Endothelial cell of umbilical vein (primary cell): Measurements from ENCODE around the gene GPR137C. TPM values are rescaled to one million over a fixed set of nuclear protein-coding genes. Genes with fewer than 3 reads are reported as not detected.

Source experiments
- BruUV-seq: library from RNA; stranded (reverse); fragments of 400-500 nt; replicated peaks from 2 replicates; lab custom pipeline; 2021; lab: Mats Ljungman, UMichigan
- CTCF ChIA-PET: fragments of 300-600, 350-600 bp; sonication (Branson Sonifier 250); formaldehyde crosslinking; loops from one replicate; lab custom pipeline; 2021; ENCODE audit warnings: antibody characterized with exemption, inconsistent platforms; lab: Charles Lee
- POLR2A ChIA-PET: fragments of 300-600, 350-600 bp; sonication (Branson Sonifier 250); formaldehyde crosslinking; loops from one replicate; lab custom pipeline; 2021; ENCODE audit warnings: antibody characterized with exemption, inconsistent platforms; lab: Charles Lee
- DNase-seq: peaks from one replicate; pipeline ENCODE4 v3.0.0-alpha.2; 2011; ENCODE audit warnings: low read depth, low spot score
- FAIRE-seq: peaks from 2 replicates; lab custom pipeline; 2011; peaks lifted over from hg19 to GRCh38; lab: Jason Lieb, UNC
- H2AFZ ChIP-seq: 2 replicates; pipeline ENCODE4 v1.6.0; 2012; ENCODE audit warnings: low read depth, low read length, control low read depth, inconsistent platforms
- H3K27ac ChIP-seq: 2 replicates; pipeline ENCODE4 v1.5.1; 2011; ENCODE audit warnings: low read depth, mild to moderate bottlenecking, control low read depth, low read length, moderate library complexity; ENCODE audit not compliant: insufficient read depth
- H3K27me3 ChIP-seq, 2 experiments: 2 replicates each; pipeline versions ENCODE4 v1.6.0 to v1.6.1; 2011; ENCODE audit warnings: low read length in 2 of 2, mixed read lengths in 1 of 2; ENCODE audit not compliant: control insufficient read depth in 2 of 2, insufficient read depth in 2 of 2
- H3K36me3 ChIP-seq, 2 experiments: 2 replicates in 1 of 2; 3 replicates in 1 of 2; pipeline ENCODE4 v1.5.1; 2011; ENCODE audit warnings: low read length in 2 of 2, mild to moderate bottlenecking in 1 of 2, moderate library complexity in 1 of 2; ENCODE audit not compliant: control insufficient read depth in 2 of 2, insufficient read depth in 2 of 2; ENCODE audit errors: extremely low read depth in 1 of 2
- H3K4me1 ChIP-seq: 3 replicates; pipeline ENCODE4 v1.5.1; 2011; ENCODE audit warnings: mild to moderate bottlenecking, low read length; ENCODE audit not compliant: control insufficient read depth, insufficient read depth; ENCODE audit errors: extremely low read depth
- H3K4me2 ChIP-seq: 2 replicates; pipeline ENCODE4 v1.6.1; 2011; ENCODE audit warnings: low read length, control low read depth, mixed read lengths; ENCODE audit not compliant: insufficient read depth
- H3K4me3 ChIP-seq, 3 experiments: fragments of 200-600 bp in 1 of 3; sonication (generic), shearing (Covaris generic) in 1 of 3; replicated peaks in 1 of 3; 2 replicates each; pipeline ENCODE4 v1.5.1; 2011 to 2016; ENCODE audit warnings: control low read depth in 3 of 3, low read length in 3 of 3, mild to moderate bottlenecking in 2 of 3, inconsistent platforms in 1 of 3, low read depth in 1 of 3, moderate library complexity in 1 of 3; ENCODE audit not compliant: insufficient read depth in 1 of 3
- H3K79me2 ChIP-seq: 2 replicates; pipeline ENCODE4 v1.6.0; 2012; ENCODE audit warnings: low read length, inconsistent platforms; ENCODE audit not compliant: control insufficient read depth, insufficient read depth
- H3K9ac ChIP-seq: replicated peaks from 2 replicates; pipeline ENCODE3; 2011; ENCODE audit warnings: low read length, control low read depth; ENCODE audit not compliant: insufficient read depth; ENCODE audit errors: extremely low read depth
- H3K9me1 ChIP-seq: replicated peaks from 3 replicates; pipeline ENCODE4 v1.6.0; 2011; ENCODE audit warnings: mild to moderate bottlenecking, low read length; ENCODE audit not compliant: control insufficient read depth, insufficient read depth; ENCODE audit errors: extremely low read depth
- H3K9me3 ChIP-seq: replicated peaks from 2 replicates; pipeline ENCODE4 v1.5.1; 2012; ENCODE audit warnings: low read length, inconsistent platforms; ENCODE audit not compliant: control insufficient read depth, insufficient read depth
- H4K20me1 ChIP-seq: replicated peaks from 2 replicates; pipeline ENCODE3; 2011; ENCODE audit warnings: mild to moderate bottlenecking, low read length; ENCODE audit not compliant: control insufficient read depth, insufficient read depth; ENCODE audit errors: extremely low read depth
- CTCF ChIP-seq, 2 donors: IDR thresholded peaks; 1 replicate in 1 of 2; 2 replicates in 1 of 2; pipeline ENCODE4 v1.5.1; 2011; ENCODE audit warnings: low read length in 2 of 2, mild to moderate bottlenecking in 2 of 2, moderate library complexity in 2 of 2, control low read depth in 1 of 2, inconsistent platforms in 1 of 2, low read depth in 1 of 2; ENCODE audit not compliant: insufficient read depth in 1 of 2; ENCODE audit errors: extremely low read depth in 1 of 2
- EZH2 ChIP-seq: IDR thresholded peaks from 2 replicates; pipeline ENCODE4 v1.6.1; 2012; ENCODE audit warnings: borderline replicate concordance, low read depth, mild to moderate bottlenecking, moderate library complexity, low read length, inconsistent platforms; ENCODE audit not compliant: severe bottlenecking
- FOS ChIP-seq: IDR thresholded peaks from 2 replicates; pipeline ENCODE4 v1.6.1; 2011; ENCODE audit warnings: mild to moderate bottlenecking, low read length, moderate library complexity, borderline replicate concordance; ENCODE audit not compliant: insufficient read depth
- GATA2 ChIP-seq: IDR thresholded peaks from 2 replicates; pipeline ENCODE4 v1.7.0; 2011; ENCODE audit warnings: low read depth, mild to moderate bottlenecking, moderate library complexity, mixed read lengths, low read length; ENCODE audit not compliant: insufficient read length, insufficient read depth
- JUN ChIP-seq: IDR thresholded peaks from 2 replicates; pipeline ENCODE4 v1.6.1; 2011; ENCODE audit warnings: borderline replicate concordance, low read depth; ENCODE audit not compliant: insufficient read length, insufficient read depth
- MYC ChIP-seq: IDR thresholded peaks from one replicate; pipeline ENCODE4 v1.6.1; 2011; ENCODE audit warnings: mild to moderate bottlenecking, low read depth, low read length
- POLR2A ChIP-seq: IDR thresholded peaks from 2 replicates; pipeline ENCODE4 v1.6.1; 2012; ENCODE audit warnings: low read depth, mild to moderate bottlenecking, control low read depth, low read length
- POLR2AphosphoS5 ChIP-seq: IDR thresholded peaks from 2 replicates; pipeline ENCODE4 v1.6.1; 2012; ENCODE audit warnings: low read depth, mild to moderate bottlenecking, control low read depth, low read length, moderate library complexity; ENCODE audit not compliant: insufficient read depth
- dilution Hi-C: fragments of 300-500 bp; cut with MboI; formaldehyde crosslinking; loops from one replicate; pipeline ENCODE4 v1.15.0; 2019; ENCODE audit warnings: low sequenced_read_pairs; ENCODE audit not compliant: extremely low pct_ligation_motif_present
- intact Hi-C: fragments of 100-400 bp; cut with micrococcal nuclease; formaldehyde crosslinking; loops from one replicate; pipeline ENCODE4 v1.10.0; 2022
- polyA plus RNA-seq, 4 experiments: library from polyadenylated mRNA; depleted of rRNA in 3 of 4; stranded (reverse) in 3 of 4; unstranded in 1 of 4; fragments of >200 nt; gene quantifications; 2 replicates each; pipeline versions ENCODE4 v1.2.1 to v1.2.3, GENCODE V29; 2011 to 2012; ENCODE audit warnings: missing spikeins in 1 of 4
- total RNA-seq: library from RNA; stranded (reverse); gene quantifications from 2 replicates; pipeline ENCODE4 v1.2.3, GENCODE V29; 2021
- TF ChIP-seq, protein P1 (sequence below): IDR thresholded peaks from 2 replicates; pipeline ENCODE4 v1.6.1; 2011; ENCODE audit not compliant: insufficient read depth, insufficient read length

Gene GPR137C
- total and polyA plus RNA-seq, 2 donors (not counting 3 experiments of a cell fraction or from before 2014, with no cell fraction given), result 1.5 to 5.7 TPM

DNA sequence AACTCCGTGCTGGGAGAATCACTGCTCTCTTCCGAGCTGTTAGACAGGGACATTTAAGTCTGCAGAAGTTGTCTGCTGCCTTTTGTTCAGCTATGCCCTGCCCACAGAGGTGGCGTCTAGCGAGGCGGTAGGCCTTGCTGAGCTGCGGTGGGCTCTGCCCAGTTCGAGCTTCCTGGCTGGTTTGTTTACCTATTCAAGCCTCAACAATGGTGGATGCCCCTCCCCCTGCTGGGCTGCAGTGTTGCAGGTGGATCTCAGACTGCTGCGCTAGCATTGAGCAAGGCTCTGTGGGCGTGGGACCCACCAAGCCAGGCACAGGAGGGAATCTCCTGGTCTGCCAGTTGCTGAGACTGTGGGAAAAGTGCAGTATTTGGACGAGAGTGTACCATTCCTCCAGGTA is 43.7 kb downstream of the GPR137C start:
- ChIA-PET POLR2A (no interaction called here), CTCF (no interaction called here)
- Histone ChIP-seq H3K9ac (no peak overlapping the region), H3K27ac (no peak overlapping the region), H2AFZ (no peak overlapping the region), H3K4me1 (no peaks in the 10 kb centered on the region), H3K4me2 (no peak overlapping the region), H4K20me1 (no peaks in the 10 kb centered on the region), H3K9me1 (no peaks in the 10 kb centered on the region), H3K4me3 (no peak overlapping the region), H3K79me2 (no peaks in the 10 kb centered on the region), H3K9me3 (no peaks in the 10 kb centered on the region), H3K36me3 (no peaks in the 10 kb centered on the region), H3K27me3 (no peaks in the 10 kb centered on the region)
- no peak for DNase-seq
- no TSS peak for BruUV-seq
- dilution Hi-C loops, result no loop called here
- TF ChIP-seq MYC (no peak), POLR2A (no peak), CTCF (IDR thresholded peaks at IDR 0.05; ENCODE audit: extremely low read depth in 1 of 2, insufficient read depth in 1 of 2, low read depth in 1 of 2, low read length in 2 of 2) (no peak), GATA2 (no peak), FOS (no peak), JUN (no peak), EZH2 (no peak), POLR2AphosphoS5 (no peak)
- TF ChIP-seq, protein P1, sequence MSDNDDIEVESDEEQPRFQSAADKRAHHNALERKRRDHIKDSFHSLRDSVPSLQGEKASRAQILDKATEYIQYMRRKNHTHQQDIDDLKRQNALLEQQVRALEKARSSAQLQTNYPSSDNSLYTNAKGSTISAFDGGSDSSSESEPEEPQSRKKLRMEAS, result no peak
- intact Hi-C loops, result no loop called here
- no peak for FAIRE-seq
